Liver (tissue), 3 donors: ENCODE data around the gene PSMG4.

Experiments
- ATF3 ChIP-seq: IDR thresholded peaks from 2 replicates; pipeline ENCODE4 v1.6.1; 2016; ENCODE audit warnings: antibody characterized with exemption
- CTCF ChIP-seq: fragments of 150-350 bp; IDR thresholded peaks from 2 replicates; pipeline ENCODE4 v1.5.1; 2017; ENCODE audit warnings: improper control_type of control experiment, low read depth, low read length; ENCODE audit not compliant: missing input control
- FOXA1 ChIP-seq: IDR thresholded peaks from 2 replicates; pipeline ENCODE4 v1.6.1; 2016; ENCODE audit warnings: antibody characterized with exemption
- JUND ChIP-seq, 2 donors: IDR thresholded peaks; 2 replicates each; pipeline ENCODE4 v1.6.1; 2016; ENCODE audit warnings: antibody characterized with exemption in 2 of 2
- RAD21 ChIP-seq, 2 donors: IDR thresholded peaks; 2 replicates each; pipeline ENCODE4 v1.6.1; 2016; ENCODE audit warnings: antibody characterized with exemption in 2 of 2, mild to moderate bottlenecking in 2 of 2
- RXRA ChIP-seq, 2 donors: IDR thresholded peaks; 2 replicates each; pipeline ENCODE4 v1.6.1; 2017 to 2018; ENCODE audit warnings: antibody characterized with exemption in 2 of 2, mild to moderate bottlenecking in 1 of 2
- SP1 ChIP-seq: IDR thresholded peaks from 2 replicates; pipeline ENCODE4 v1.6.1; 2018; ENCODE audit warnings: antibody characterized with exemption, mild to moderate bottlenecking
- TAF1 ChIP-seq: conservative IDR thresholded peaks from 2 replicates; pipeline ENCODE4 v1.6.1; 2016; ENCODE audit warnings: antibody characterized with exemption, mild to moderate bottlenecking
- YY1 ChIP-seq: IDR thresholded peaks from 2 replicates; pipeline ENCODE4 v1.6.1; 2016; ENCODE audit warnings: antibody characterized with exemption, mild to moderate bottlenecking
- TF ChIP-seq, protein P1 (sequence below): IDR thresholded peaks from 2 replicates; pipeline ENCODE4 v1.6.1; 2016; ENCODE audit warnings: antibody characterized with exemption
- TF ChIP-seq, protein P2 (sequence below): IDR thresholded peaks from 2 replicates; pipeline ENCODE4 v1.6.1; 2016; ENCODE audit warnings: antibody characterized with exemption, mild to moderate bottlenecking
- donor health status: healthy.
- donor health status: healthy.

GRCh38 chr6:3293271-3294155 lies 34.8 kb downstream of the PSMG4 start:
- no peak for TF ChIP-seq CTCF
- TF ChIP-seq ATF3 = no peak
- TF ChIP-seq, protein P1, sequence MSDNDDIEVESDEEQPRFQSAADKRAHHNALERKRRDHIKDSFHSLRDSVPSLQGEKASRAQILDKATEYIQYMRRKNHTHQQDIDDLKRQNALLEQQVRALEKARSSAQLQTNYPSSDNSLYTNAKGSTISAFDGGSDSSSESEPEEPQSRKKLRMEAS = no peak
- no peak for TF ChIP-seq SP1
- no peak for TF ChIP-seq FOXA1
- TF ChIP-seq TAF1 = no peak
- TF ChIP-seq, protein P2, sequence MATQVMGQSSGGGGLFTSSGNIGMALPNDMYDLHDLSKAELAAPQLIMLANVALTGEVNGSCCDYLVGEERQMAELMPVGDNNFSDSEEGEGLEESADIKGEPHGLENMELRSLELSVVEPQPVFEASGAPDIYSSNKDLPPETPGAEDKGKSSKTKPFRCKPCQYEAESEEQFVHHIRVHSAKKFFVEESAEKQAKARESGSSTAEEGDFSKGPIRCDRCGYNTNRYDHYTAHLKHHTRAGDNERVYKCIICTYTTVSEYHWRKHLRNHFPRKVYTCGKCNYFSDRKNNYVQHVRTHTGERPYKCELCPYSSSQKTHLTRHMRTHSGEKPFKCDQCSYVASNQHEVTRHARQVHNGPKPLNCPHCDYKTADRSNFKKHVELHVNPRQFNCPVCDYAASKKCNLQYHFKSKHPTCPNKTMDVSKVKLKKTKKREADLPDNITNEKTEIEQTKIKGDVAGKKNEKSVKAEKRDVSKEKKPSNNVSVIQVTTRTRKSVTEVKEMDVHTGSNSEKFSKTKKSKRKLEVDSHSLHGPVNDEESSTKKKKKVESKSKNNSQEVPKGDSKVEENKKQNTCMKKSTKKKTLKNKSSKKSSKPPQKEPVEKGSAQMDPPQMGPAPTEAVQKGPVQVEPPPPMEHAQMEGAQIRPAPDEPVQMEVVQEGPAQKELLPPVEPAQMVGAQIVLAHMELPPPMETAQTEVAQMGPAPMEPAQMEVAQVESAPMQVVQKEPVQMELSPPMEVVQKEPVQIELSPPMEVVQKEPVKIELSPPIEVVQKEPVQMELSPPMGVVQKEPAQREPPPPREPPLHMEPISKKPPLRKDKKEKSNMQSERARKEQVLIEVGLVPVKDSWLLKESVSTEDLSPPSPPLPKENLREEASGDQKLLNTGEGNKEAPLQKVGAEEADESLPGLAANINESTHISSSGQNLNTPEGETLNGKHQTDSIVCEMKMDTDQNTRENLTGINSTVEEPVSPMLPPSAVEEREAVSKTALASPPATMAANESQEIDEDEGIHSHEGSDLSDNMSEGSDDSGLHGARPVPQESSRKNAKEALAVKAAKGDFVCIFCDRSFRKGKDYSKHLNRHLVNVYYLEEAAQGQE = no peak
- TF ChIP-seq RAD21 (IDR thresholded peaks at IDR 0.05) = no peak
- TF ChIP-seq JUND (IDR thresholded peaks at IDR 0.05) = no peak
- no peak for TF ChIP-seq YY1
- TF ChIP-seq RXRA (IDR thresholded peaks at IDR 0.05) = no peak
